Prostate gland (tissue), 2 donors: ENCODE data around the gene SF1. TPM values are rescaled to one million over a fixed set of nuclear protein-coding genes. Genes with fewer than 3 reads are reported as not detected.

Experiments
- DNase-seq: peaks from one replicate; pipeline ENCODE4 v3.0.0-alpha.2; 2019; ENCODE audit warnings: low spot score
- H3K27ac ChIP-seq, 2 donors: fragments of 200-600 bp; sonication (generic); 2 replicates each; pipeline ENCODE4 v1.5.1; 2017 to 2019
- H3K27me3 ChIP-seq: fragments of 200-600 bp; sonication (generic); replicated peaks from 2 replicates; pipeline ENCODE4 v1.5.1; 2019; ENCODE audit not compliant: insufficient read depth
- H3K36me3 ChIP-seq, 2 donors: fragments of 200-600 bp; sonication (generic); 1 replicate in 1 of 2; 2 replicates in 1 of 2; pipeline versions ENCODE4 v1.5.1 to v1.8.1; 2017 to 2019
- H3K4me1 ChIP-seq: fragments of 200-600 bp; sonication (generic); replicated peaks from 2 replicates; pipeline ENCODE4 v1.5.1; 2019
- H3K4me3 ChIP-seq, 2 donors: fragments of 200-600 bp; sonication (generic); 2 replicates each; pipeline ENCODE4 v1.5.1; 2017 to 2019
- H3K9me3 ChIP-seq: fragments of 200-600 bp; sonication (generic); 2 replicates; pipeline ENCODE4 v1.5.1; 2017
- POLR2A ChIP-seq: fragments of 450-650 bp; IDR thresholded peaks from one replicate; pipeline ENCODE4 v1.6.1; 2016; ENCODE audit warnings: antibody characterized with exemption, mild to moderate bottlenecking
- POLR2AphosphoS5 ChIP-seq: sonication (generic); formaldehyde crosslinking; IDR thresholded peaks from one replicate; pipeline ENCODE4 v1.6.1; 2017; ENCODE audit warnings: antibody characterized with exemption
- WGBS: methylation state at CpG from one replicate; pipeline ENCODE4 v1.1.5; 2018; 5-methylcytosine and 5-hydroxymethylcytosine counted together
- intact Hi-C: fragments of 100-400 bp; cut with DNase I; formaldehyde crosslinking; loops from one replicate; pipeline ENCODE4 v1.14.2; 2022
- total RNA-seq, 2 donors: library from RNA; depleted of rRNA; stranded (reverse); fragments of >200 nt; gene quantifications; one replicate each; pipeline ENCODE4 v1.1.0, GENCODE V29; 2016
- TF ChIP-seq, protein P1 (sequence below), 4 experiments: fragments of 200-600 bp in 2 of 4; fragments of 450-650 bp in 2 of 4; sonication (generic) in 2 of 4; IDR thresholded peaks; 1 replicate in 3 of 4; 2 replicates in 1 of 4; pipeline ENCODE4 v1.5.1; 2016 to 2019; ENCODE audit warnings: antibody characterized with exemption in 4 of 4, mild to moderate bottlenecking in 2 of 4, moderate library complexity in 2 of 4

SF1 gene
- total RNA-seq, 2 donors from 2014 or later = 263 to 409 TPM

- WGBS = 75% methylated on average over 7 of the region's 7 CpGs
- TF ChIP-seq POLR2AphosphoS5 (no peak), POLR2A (no peak)
- TF ChIP-seq, protein P1, sequence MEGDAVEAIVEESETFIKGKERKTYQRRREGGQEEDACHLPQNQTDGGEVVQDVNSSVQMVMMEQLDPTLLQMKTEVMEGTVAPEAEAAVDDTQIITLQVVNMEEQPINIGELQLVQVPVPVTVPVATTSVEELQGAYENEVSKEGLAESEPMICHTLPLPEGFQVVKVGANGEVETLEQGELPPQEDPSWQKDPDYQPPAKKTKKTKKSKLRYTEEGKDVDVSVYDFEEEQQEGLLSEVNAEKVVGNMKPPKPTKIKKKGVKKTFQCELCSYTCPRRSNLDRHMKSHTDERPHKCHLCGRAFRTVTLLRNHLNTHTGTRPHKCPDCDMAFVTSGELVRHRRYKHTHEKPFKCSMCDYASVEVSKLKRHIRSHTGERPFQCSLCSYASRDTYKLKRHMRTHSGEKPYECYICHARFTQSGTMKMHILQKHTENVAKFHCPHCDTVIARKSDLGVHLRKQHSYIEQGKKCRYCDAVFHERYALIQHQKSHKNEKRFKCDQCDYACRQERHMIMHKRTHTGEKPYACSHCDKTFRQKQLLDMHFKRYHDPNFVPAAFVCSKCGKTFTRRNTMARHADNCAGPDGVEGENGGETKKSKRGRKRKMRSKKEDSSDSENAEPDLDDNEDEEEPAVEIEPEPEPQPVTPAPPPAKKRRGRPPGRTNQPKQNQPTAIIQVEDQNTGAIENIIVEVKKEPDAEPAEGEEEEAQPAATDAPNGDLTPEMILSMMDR (IDR thresholded peaks at IDR 0.05) = no peak
- H3K9me3 ChIP-seq = no peaks in the 10 kb centered on the region
- intact Hi-C loops = no loop called here
- H3K27me3 ChIP-seq = peaks cover 16% of the 10 kb centered on the region
- H3K36me3 ChIP-seq = no peaks in the 10 kb centered on the region
- no peak overlapping the region for H3K4me3 ChIP-seq
- no peak for DNase-seq
- H3K27ac ChIP-seq = no peak overlapping the region
- no peaks in the 10 kb centered on the region for H3K4me1 ChIP-seq
Observed at GRCh38 chr11:64724863-64725532, 53.3 kb downstream of the SF1 start.

- Histone ChIP-seq H3K9me3 (no peaks in the 10 kb centered on the region), H3K4me1 (no peaks in the 10 kb centered on the region), H3K27ac (no peak overlapping the region), H3K36me3 (no peaks in the 10 kb centered on the region), H3K4me3 (no peak overlapping the region), H3K27me3 (peaks cover 18% of the 10 kb centered on the region)
- TF ChIP-seq POLR2A (no peak), POLR2AphosphoS5 (no peak)
- TF ChIP-seq, protein P1 (IDR thresholded peaks at IDR 0.05) = no peak
- no peak for DNase-seq
- intact Hi-C loops = loop anchor here (2.0 kb wide), 1 partner anchor 35 kb away; no protein-coding TSS in a partner anchor
- WGBS = 60% methylated on average over 9 of the region's 9 CpGs
Observed at GRCh38 chr11:64723907-64724862, 54.2 kb downstream of the SF1 start.

- peak; percentile 76 for DNase-seq
- intact Hi-C loops = loop anchor here (2.0 kb wide), 1 partner anchor 35 kb away; no protein-coding TSS in a partner anchor
- 4% methylated on average over 44 of the region's 66 CpGs for WGBS
- TF ChIP-seq POLR2AphosphoS5 (no peak), POLR2A (no peak)
- TF ChIP-seq, protein P1 (IDR thresholded peaks at IDR 0.05) = peak; percentile 85 to 95 (median 88)
- no peaks in the 10 kb centered on the region for H3K4me1 ChIP-seq
- no peaks in the 10 kb centered on the region for H3K36me3 ChIP-seq
- peak within 1 kb of the TSS; percentile 57 to 60 for H3K4me3 ChIP-seq
- H3K27ac ChIP-seq = peak within 1 kb of the TSS; percentile 60 to 64
- H3K9me3 ChIP-seq = no peaks in the 10 kb centered on the region
- peaks cover 18% of the 10 kb centered on the region for H3K27me3 ChIP-seq
Observed at GRCh38 chr11:64723117-64723906, 55.0 kb downstream of the SF1 start, which contains the start of gene NRXN2. TSS of gene NRXN2 (minus strand) at chr11:64723197. CDS start at chr11:64713699, 9,498 bp downstream.

DNA sequence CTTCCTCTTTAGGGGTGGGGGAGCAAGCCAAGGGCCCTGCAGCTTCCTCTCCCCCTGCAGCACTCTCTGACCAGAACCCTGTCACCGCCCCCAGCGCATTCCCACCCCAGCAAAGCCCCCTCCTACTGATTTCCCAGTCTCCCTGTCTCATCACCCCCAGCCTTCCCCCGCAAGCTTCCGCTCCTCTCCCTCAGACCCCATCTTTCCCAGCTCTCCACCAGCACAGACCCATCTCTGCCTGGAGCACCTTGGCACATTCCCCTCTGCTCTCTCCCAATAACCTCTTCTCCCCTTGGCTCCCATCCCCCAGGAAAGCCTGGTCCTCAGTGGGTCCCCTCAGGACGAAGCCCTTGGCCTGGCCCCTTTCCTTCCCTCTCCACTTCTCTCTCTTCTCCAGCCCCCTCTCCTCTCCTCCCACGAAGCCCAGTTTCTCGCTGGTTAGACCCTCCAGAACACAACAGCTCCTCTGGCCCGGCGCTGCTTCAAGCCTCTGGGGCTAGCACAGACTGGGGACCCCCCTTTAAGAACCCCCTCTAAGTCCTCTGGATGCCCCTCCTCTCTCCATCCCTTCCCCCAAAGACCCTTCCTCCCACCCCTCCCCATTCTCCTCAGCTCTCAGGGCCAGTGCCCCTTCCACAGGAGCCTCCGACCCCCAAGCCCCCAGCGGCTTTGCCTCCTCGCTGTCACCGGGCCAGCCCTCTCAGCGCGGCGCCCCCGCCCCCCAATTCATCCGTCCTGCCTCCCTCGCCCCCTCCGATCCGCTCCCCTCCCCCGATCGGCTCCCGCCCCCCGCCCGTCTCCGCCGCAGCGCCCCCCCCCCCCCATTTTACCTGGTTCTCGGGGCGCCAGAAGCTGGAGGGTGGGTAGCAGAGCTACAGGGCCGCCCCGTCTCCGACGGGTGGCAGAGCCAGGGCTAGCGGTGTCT lies 55.9 kb downstream of the SF1 start:
- H3K36me3 ChIP-seq = no peaks in the 10 kb centered on the region
- TF ChIP-seq POLR2AphosphoS5 (no peak), POLR2A (no peak)
- TF ChIP-seq, protein P1 (IDR thresholded peaks at IDR 0.05) = no peak
- H3K4me3 ChIP-seq = no peak overlapping the region
- DNase-seq = no peak
- no peaks in the 10 kb centered on the region for H3K4me1 ChIP-seq
- H3K27ac ChIP-seq = no peak overlapping the region
- intact Hi-C loops = loop anchor here (2.0 kb wide), 1 partner anchor 34 kb away; no protein-coding TSS in a partner anchor
- no peaks in the 10 kb centered on the region for H3K9me3 ChIP-seq
- H3K27me3 ChIP-seq = peaks cover 23% of the 10 kb centered on the region
- 10% methylated on average over 34 of the region's 36 CpGs for WGBS
